HG03060 (cell line): ENCODE data around the gene EPHA6.
"Not testable (repeated sequence)": the region's sequence is repeated elsewhere in the genome, so short reads cannot be mapped to it uniquely, and the experiment has no call there.

ENCODE experiments used
- ATAC-seq: cut with Tn5 transposase; IDR thresholded peaks from one replicate; pipeline ENCODE4 v1.9.1; 2021; ENCODE audit warnings: low read depth, moderate number of reproducible peaks; ENCODE audit not compliant: unreplicated experiment

Gene EPHA6

DNA sequence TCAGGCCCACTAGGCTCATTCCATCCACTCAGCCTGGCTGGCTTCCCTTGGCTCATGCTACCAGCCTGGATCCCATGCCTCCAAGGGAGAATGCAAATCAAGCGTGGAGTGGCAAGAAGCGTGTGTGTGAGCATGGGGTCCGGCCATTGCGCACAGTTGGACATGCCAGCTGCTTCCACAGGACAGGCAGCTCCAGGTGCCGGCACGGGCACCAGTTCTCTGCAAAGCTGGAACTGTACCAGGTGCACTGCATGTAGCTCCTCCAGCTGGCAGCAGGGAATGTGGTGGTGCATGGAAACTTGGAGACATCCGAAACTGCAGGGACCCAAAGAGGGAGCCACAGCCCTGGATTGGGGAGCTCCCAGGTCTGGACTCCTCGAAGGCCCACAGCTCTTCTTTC is 449.8 kb downstream of the EPHA6 start:
- no peak for ATAC-seq

DNA sequence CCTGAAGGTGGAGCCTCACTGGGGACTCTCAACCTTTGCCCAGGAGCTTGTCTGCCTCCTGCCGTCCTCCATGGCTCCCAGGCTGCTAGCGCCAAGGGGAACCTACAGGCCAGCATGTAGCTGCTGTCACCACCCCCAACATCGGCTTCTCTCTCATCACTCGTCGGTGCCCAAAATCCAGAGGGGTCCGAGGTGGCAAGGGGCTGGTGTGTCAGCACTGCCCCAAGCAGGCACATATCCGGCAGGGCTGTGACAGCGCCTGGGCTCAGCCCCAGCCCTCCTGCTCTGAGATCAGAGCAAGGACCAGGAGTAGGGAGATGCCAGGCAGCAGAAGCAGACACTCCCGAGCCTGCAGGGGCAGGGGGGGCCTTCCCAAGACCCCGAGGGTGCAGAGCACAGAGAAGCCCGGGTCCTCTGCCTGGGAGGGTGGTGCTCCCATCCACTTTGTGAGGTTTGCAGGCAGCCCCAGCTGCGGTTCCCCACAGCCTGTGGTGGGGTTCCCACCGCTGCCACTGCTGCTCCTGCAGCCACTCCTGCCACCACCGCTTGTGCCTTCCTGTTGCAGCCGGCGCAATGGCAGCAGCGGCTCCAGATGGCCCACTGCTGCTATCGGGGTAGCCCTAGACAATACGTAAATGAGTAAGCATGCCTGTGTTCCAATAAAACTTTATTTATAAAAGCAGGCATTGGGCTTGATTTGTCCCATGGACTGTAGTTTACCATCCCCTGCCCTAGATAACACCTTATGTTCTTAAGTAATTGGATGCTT is 451.0 kb downstream of the EPHA6 start:
- no peak for ATAC-seq

DNA sequence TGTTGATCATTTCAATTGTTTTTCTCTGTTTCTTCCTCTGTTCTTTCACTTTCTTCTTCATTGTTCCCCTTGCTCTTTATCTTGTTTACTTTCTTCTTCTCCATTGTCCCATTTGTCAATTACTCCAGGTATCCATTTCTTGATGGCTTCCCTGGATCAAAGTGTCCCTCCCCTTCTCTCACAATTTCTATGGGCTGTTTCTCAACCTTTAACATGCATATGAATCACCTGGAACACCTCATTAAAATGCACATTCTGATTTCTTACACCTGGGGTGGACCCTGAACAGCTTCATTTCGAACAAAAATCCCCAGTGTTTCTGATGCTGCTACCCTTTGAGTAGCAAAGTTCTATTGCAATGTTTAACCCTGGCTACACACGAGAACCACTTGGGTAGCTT is 454.8 kb downstream of the EPHA6 start:
- no peak for ATAC-seq

DNA sequence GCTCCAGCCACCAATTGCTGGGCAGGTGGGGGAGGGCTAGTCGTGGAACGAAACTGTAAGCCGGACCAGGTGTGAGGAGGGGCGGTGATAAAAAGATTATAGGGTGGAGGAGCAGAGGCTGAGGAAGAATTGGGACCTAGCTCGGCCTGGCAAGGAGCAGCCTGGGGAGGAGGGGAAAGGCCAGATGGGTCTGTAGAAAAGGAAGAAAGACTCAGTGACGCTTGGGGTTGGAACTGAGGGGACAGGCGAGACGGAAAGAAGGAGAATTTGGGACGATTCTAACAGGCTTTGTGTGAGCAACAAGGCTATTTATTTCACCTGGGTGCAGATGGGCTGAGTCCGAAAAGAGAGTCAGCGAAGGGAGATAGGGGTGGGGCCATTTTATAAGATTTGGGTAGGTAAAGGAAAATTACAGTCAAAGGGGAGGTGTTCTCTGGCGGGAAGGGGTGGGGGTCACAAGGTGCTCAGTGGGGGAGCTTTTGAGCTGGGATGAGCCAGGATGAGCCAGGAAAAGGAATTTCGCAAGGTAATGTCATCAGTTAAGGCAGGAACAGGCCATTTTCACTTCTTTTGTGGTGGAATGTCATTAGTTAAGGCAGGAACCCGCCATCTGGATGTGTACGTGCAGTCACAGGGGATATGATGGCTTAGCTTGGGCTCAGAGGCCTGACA is 462.6 kb downstream of the EPHA6 start:
- not testable (repeated sequence) for ATAC-seq

DNA sequence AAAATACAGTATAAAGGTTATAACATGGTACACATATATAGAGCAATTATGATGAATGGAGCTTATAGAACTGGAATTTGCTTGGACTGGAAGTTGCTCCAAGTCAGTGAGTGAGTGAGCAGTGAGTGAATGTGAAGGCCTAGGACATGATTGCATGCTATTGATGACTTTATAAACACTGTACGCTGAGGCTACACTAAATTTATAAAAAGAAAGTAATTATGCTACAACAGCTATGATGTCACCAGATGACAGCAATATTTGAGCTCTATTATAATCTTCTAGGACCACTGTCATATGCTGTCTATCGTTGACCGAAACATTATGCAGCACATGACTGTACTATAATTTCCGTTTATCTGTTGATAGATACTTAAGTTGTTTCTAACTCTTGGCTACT is 463.3 kb downstream of the EPHA6 start:
- ATAC-seq = no peak

DNA sequence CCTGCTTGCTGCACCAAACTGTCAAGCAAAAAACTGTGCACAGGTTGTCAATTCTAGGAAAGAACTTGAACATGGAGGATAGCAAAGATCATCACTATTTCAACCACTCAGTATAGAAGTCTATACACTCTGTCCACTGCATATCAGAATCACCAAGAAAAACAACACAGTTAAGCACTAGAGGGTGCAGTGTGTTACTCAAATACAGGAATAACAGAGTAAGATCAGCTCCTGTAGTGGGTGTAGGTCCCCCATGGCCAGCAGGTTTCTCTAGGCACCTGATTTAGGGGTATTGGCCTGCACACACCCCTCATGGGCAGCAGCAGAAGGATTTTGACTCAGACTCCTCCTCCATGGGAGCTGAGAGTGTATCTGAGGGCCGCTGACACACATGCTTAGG is 464.1 kb downstream of the EPHA6 start:
- no peak for ATAC-seq

DNA sequence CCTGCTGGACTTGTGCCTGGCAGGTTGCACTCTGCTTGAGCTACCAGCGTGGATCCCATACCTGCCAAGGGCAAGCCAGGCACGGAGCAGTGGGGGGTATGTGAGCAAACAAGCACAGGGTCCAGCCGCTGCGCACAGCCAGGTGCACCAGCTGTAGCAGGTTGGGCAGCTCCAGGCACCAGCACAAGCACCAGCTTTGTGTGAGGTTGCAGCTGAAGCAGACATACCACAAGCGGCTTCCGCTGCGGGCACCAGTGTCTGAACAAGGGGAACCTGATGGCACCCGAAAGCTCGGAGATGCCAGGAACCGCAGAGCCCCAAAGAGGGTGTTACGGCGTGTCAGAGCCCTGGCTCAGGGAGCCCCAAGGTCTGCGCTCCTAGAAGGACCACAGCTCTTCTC is 477.5 kb downstream of the EPHA6 start:
- ATAC-seq = no peak

DNA sequence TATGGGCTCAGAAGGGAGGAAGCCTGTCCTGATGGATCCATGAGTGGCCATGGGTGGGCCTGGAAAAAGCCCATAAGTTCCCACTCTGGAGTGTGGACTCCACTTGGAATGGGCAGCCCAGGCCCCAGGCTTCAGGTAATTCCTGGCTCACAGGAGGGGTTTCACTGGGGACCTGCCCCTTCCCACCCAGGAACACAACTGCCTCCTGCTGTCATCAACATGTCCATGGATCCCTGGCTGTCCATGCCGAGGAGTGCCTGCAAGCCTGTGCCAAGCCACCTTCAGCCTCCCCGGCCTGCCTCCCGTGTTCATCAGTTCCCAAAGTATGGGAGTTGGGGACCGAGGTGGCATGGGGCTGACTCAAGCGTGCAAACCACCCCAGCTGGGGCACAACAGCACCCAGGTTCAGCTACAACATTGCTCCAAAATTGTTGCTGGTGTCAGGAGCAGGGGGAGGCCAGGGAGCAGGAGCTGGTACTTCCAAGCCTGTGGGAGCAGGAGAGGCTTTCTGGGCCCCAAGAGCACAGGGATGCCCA is 479.3 kb downstream of the EPHA6 start:
- ATAC-seq = no peak

DNA sequence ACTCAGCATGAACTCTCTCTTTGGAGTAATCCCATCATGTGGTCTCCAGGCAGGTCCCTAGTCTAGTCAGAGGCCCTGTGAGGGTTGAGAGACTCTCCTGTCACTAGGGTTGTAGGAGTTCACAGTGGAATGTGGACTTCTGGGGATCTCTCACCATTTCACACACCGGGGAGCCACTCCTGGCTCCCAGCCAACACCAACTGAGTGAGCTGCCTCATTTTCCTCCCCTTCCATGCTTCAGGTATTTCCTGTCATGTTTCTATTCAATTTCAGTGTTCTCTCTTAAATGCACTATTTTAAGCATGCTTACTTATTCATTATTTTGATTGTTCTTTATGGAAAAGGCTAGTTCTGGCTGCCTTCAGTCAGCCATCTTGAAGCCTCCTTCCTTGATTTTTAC is 482.6 kb downstream of the EPHA6 start:
- ATAC-seq = no peak

DNA sequence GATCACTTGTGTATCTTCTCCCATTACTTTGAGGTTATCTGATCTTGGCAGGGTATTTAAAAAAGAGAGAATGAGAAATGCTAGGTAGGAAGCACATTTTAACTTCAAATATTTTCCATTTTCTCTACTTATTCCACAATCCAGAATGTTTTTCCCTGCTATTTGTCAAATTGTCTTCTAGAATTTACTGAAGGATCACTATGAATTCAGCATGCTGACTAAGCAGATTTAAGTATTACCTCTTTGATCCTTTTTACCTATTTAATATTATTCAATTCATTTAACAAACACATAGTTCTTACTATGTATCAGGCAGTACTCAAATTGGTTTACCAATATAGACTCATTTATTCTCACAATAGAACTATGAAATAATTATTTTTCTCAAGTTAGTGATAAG is 486.7 kb downstream of the EPHA6 start:
- ATAC-seq = no peak

DNA sequence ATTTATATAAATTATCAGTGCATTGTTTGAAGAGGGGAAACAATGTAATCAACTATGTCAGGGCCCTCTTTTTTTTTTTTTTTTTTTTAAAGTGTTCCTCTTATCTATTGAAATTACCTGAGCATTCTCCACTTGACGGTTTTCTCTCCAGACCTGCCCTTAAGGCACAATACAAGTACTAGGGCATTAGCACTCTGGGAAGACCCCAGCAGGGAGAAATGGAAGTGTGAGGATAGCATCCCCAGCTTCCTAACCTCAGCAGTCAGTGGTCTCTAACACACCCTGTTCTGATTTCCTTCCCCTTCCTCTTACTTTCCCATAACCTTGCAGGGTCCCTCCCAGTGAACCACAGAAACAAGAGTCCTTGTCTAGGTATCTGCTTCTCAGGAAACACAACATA is 491.8 kb downstream of the EPHA6 start:
- no peak for ATAC-seq

DNA sequence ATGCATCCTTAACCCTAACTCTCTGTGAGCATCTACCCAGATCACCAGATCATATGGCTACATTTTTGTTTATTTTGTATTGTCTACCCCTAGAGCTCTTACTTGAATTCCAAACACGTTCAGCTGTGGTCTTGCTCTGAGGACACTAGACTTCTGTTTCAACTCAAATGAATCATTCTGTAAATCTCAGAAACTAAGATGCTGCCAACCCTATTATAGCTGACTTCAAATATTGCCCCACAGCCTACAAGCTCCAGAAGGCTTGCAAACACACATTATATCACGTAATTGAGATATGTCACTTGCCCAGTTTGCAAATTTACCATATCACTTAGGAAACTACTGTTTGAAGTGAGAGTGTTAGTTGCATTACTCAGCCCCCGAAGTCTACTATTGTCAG is 524.0 kb downstream of the EPHA6 start:
- no peak for ATAC-seq

DNA sequence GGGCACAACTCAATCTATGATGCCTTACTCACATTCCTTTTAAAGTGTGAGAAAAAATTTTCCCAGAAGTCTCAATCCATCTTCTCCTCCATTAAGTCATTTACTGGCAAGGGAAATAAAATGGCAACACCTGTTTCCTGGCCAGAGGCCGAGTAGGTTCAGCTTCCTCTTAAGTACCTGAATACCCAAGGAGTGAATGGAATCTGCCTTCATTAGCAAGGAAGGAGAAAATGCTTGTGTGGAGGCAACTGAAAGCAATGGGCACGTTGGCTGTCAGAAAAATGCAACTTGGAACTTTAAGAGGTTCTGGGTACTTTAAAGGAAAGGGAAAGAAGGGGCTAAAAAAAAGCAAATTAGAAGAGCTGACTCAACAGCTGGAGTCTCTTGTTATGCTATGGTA is 526.5 kb downstream of the EPHA6 start:
- no peak for ATAC-seq

DNA sequence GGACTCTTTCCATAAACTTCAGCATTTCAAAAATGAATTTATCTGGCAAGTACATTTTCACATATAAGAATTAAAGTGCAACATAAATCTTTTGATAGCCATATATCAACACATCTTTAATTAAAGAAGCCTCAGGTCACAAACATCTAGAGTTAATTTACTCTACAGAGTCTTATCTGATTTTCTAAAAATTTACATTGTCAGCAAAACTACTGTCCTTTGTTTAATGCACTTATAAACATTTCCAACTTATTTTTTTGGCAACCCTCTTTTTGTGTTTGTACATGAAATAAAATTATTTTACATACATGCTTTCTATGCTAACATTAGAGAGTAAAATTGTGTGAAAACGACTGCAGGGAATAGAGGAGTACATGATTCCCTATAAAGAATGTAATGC is 533.4 kb downstream of the EPHA6 start:
- ATAC-seq = no peak

DNA sequence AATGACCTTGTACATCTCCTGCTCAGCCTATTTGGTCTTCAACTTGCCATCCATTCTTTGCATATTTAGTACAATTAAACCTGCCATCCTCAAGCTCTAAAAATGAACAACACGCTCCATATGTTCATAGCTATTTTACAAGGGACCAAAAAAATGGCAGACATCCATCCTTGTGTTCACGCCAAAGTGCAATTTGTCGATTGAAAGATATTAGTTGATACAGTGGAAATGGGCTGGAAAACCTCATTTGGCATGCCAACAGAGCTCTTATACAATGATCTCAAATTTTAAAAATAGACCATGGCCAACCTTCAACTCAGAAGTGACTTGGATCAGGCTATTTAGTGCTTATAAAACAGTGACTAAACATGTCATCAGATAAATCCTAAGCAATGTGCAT is 536.6 kb downstream of the EPHA6 start:
- ATAC-seq = no peak

DNA sequence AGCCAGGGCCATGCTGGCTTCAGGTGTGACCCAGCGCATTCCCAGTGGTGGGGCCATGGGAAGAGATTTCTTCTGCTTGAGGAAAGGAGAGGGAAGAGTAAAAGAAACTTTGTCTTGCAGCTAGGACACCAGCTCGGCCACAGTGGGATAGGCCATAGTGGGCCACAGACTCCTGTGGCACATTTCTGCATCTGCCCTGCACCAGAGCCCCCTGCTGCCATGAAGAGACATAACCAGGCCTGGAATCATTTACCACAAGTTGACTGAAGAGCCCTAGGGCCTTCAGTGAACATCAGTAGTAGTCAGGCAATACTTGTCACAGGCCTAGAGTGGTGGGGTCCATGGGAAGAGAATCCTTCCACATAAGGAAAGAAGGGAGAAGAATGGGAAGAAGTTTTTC is 538.8 kb downstream of the EPHA6 start:
- ATAC-seq = no peak

DNA sequence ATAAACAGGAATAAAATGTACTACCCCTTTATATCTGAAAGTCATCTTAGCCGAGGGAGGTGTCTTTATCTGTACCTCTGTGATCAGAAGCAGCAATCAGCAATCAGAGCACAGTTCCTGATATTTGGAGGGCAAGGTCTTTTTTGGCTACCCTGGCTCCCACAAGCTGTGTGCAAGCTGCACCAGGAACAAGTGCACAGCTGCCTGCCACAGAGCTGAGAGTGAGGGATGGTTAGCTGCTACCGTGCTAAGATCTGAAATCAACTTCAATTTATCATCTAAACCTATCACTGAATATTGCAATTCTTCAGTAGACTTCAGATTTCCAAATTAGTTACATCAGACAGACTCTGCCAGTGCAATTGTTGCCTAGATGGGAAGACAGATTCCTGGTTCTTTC is 545.6 kb downstream of the EPHA6 start:
- no peak for ATAC-seq

DNA sequence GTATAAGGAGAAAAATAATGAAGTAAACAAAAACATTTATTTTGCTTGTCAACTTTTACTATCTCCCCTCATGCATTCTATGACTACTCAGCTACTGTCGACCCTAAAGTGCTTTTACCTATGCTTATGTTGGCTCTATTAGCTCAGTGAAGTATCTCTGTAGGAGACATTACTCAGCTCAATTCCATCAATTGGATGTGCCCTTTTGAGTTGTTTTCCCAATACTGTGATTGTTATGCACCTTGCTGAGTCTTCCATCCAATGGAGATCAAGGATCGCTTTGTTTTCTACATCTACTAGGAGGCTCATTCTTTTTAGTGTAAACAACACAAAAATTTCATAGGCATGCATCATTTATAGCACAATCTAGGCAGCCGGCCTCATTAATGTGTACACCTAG is 546.4 kb downstream of the EPHA6 start:
- no peak for ATAC-seq

DNA sequence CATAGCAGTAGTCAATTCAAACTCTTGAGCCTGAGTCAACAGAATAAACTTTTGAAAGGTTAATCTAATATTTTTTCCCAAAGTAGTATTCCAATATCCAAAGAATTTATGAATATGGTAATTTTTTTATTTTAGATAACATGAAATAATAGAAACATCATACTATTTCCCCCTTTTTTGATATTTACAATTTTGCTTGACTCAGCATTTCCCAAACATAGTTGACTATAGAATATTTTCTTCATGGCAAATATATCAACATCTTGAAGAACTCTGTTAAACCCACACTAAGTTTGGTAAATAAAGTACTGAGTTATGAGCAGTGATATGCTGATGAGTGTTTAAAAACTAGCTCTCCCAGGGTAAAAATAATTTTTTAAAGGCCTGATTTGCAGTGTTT is 570.2 kb downstream of the EPHA6 start:
- no peak for ATAC-seq

DNA sequence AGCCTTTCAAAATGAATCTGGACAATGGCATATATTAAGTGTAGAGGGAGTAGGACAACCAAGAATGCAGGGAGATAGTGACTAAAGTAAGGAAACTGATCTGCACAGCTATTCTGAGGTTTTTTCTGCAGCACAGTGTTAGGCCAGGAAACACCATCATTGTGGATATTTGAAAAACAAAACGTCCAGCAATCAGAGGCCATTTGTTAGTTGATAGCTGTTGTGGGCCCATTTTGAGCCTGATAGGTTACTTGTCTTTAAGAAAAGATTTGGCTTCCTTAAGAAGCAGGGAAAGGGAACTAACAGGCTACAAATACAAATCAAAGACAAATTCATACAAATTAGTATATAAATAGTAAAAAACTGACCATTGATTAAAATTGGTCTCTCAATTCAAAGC is 574.4 kb downstream of the EPHA6 start:
- ATAC-seq = no peak

DNA sequence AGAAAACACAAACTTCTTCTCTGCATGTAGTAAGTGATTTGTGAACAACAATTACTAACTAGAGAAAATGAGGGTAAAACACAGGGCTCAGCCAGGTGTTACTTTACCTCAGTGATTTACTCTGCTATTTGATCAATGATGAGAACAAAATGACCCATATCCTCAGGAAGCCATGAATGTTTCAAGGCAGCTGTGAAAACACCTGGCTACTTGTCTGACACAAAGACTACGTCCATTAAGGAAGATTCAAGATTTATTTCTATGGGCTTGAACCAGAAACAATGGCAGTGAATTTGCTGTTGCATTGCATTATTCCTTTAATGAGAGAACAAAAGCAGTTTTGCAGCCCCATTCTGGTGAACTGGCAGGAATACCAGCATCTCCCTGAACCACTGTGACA is 575.5 kb downstream of the EPHA6 start:
- no peak for ATAC-seq

DNA sequence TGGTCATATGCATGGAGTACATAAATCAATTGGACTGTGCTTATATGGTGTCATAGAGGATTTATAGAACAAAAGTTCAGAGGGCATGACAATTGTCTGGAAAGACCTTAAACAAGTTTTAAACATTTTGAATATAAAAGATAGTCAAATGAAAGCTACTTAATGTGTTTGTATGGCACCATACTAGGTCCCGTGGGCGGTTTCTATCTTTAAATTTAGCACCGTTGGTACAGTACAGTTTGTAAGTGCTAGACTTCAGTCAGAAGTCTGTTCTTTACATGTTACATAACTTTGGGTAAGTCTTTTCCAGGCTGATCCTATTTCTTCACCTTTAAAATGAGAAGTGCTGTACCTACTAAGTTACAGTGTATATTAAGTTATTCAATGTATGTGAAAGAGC is 576.8 kb downstream of the EPHA6 start:
- ATAC-seq = no peak
